OCI-M2 (cell line): Measurements from ENCODE around the gene ADORA2B.
"Not testable (repeated sequence)": the region's sequence is repeated elsewhere in the genome, so short reads cannot be mapped to it uniquely, and the experiment has no call there.

Experiments used
- DNase-seq: peaks from one replicate; lab custom pipeline; 2025; ENCODE audit not compliant: unreplicated experiment; lab: John Stamatoyannopoulos, UW

ADORA2B gene

GRCh38 chr17:15979013-15979412 lies 34.1 kb downstream of the ADORA2B start:
- DNase-seq, result not testable (repeated sequence)

- DNase-seq, result no peak
These were observed 36.3 kb downstream of the ADORA2B start for GRCh38 chr17:15981208-15981607.

GRCh38 chr17:15981646-15982580 lies 37.0 kb downstream of the ADORA2B start:
- DNase-seq, result no peak

- DNase-seq, result no peak
These were observed 51.4 kb downstream of the ADORA2B start for GRCh38 chr17:15996322-15996721.

- no peak for DNase-seq
These were observed 53.2 kb downstream of the ADORA2B start for GRCh38 chr17:15998031-15998562.

GRCh38 chr17:15999141-15999973 lies 54.4 kb downstream of the ADORA2B start, which contains the start of the genes TTC19 and ZSWIM7:
TTC19 (plus strand) TSS chr17:15999824; CDS start chr17:15999849, 25 bp downstream.
ZSWIM7 (minus strand) TSS chr17:15999704; CDS start chr17:15999594, 110 bp downstream.
- peak; percentile 44 for DNase-seq

GRCh38 chr17:15999974-16000827 lies 55.3 kb downstream of the ADORA2B start:
- DNase-seq, result no peak

GRCh38 chr17:16001226-16001897 lies 56.4 kb downstream of the ADORA2B start:
- DNase-seq, result no peak

GRCh38 chr17:16002708-16003260 lies 57.9 kb downstream of the ADORA2B start:
- no peak for DNase-seq

- no peak for DNase-seq
These were observed 58.9 kb downstream of the ADORA2B start for GRCh38 chr17:16003841-16004240.

GRCh38 chr17:16005636-16006035 lies 60.7 kb downstream of the ADORA2B start:
- DNase-seq, result no peak

- DNase-seq, result no peak
These were observed 62.5 kb downstream of the ADORA2B start for GRCh38 chr17:16007439-16007838.

GRCh38 chr17:16013943-16014407 lies 69.0 kb downstream of the ADORA2B start:
- DNase-seq, result no peak

- DNase-seq, result no peak
These were observed 74.4 kb downstream of the ADORA2B start for GRCh38 chr17:16019347-16019746.

GRCh38 chr17:16023881-16024280 lies 79.0 kb downstream of the ADORA2B start:
- DNase-seq, result no peak

GRCh38 chr17:16025202-16025601 lies 80.3 kb downstream of the ADORA2B start:
- DNase-seq, result no peak
